ENCODE results near the gene MPHOSPH10. TPM values are rescaled to one million over a fixed set of nuclear protein-coding genes. Genes with fewer than 3 reads are reported as not detected.
"Not testable (repeated sequence)": the region's sequence is repeated elsewhere in the genome, so short reads cannot be mapped to it uniquely, and the experiment has no call there.

MPHOSPH10 gene
- total RNA-seq, 1 donor from 2014 or later: 31.4 TPM

- ATAC-seq: peak; percentile 67
Measured at GRCh38 chr2:71122387-71123298, 7.8 kb upstream of the MPHOSPH10 start.

- ATAC-seq: no peak
Measured at GRCh38 chr2:71125506-71126294, 4.7 kb upstream of the MPHOSPH10 start.

GRCh38 chr2:71126957-71127356, 3.5 kb upstream of the MPHOSPH10 start:
- no peak for ATAC-seq

- no peak for ATAC-seq
Measured at GRCh38 chr2:71129114-71129901, 1.1 kb upstream of the MPHOSPH10 start.

- peak; percentile 91 for ATAC-seq
Measured at GRCh38 chr2:71129902-71130151, 607 bp upstream of the MPHOSPH10 start.

- no peak for ATAC-seq
Measured at GRCh38 chr2:71130905-71131244, 441 bp downstream of the MPHOSPH10 start.

GRCh38 chr2:71131387-71132166, 1.1 kb downstream of the MPHOSPH10 start:
- not testable (repeated sequence) for ATAC-seq

- ATAC-seq: no peak
Measured at GRCh38 chr2:71133603-71134002, 3.2 kb downstream of the MPHOSPH10 start.

GRCh38 chr2:71136174-71136573, 5.7 kb downstream of the MPHOSPH10 start:
- no peak for ATAC-seq

- ATAC-seq: no peak
Measured at GRCh38 chr2:71143782-71144181, 13.3 kb downstream of the MPHOSPH10 start.

- ATAC-seq: no peak
Measured at GRCh38 chr2:71148506-71149063, 18.2 kb downstream of the MPHOSPH10 start.

GRCh38 chr2:71150082-71150816, 19.8 kb downstream of the MPHOSPH10 start:
- ATAC-seq: peak; percentile 40

GRCh38 chr2:71151620-71152019, 21.2 kb downstream of the MPHOSPH10 start:
- ATAC-seq: peak; percentile 58

GRCh38 chr2:71153585-71154224, 23.3 kb downstream of the MPHOSPH10 start:
- ATAC-seq: no peak

- ATAC-seq: no peak
Measured at GRCh38 chr2:71154279-71154678, 23.8 kb downstream of the MPHOSPH10 start.

GRCh38 chr2:71154798-71155197, 24.4 kb downstream of the MPHOSPH10 start:
- peak; percentile 88 for ATAC-seq

GRCh38 chr2:71155846-71156245, 25.4 kb downstream of the MPHOSPH10 start:
- ATAC-seq: no peak

- ATAC-seq: peak; percentile 46
Measured at GRCh38 chr2:71156573-71156972, 26.1 kb downstream of the MPHOSPH10 start.

GRCh38 chr2:71157124-71157793, 26.8 kb downstream of the MPHOSPH10 start:
- ATAC-seq: peak; percentile 45

- no peak for ATAC-seq
Measured at GRCh38 chr2:71166812-71167211, 36.4 kb downstream of the MPHOSPH10 start.
